GM19239 (cell line): ENCODE results near the gene ONECUT2.

Experiments used
- DNase-seq: peaks from one replicate; pipeline ENCODE4 v3.0.0; 2011; ENCODE audit warnings: low spot score; ENCODE audit not compliant: insufficient read length
- FAIRE-seq: peaks from 2 replicates; lab custom pipeline; 2011; peaks lifted over from hg19 to GRCh38; lab: Jason Lieb, UNC

ONECUT2 gene

GRCh38 chr18:57430079-57431001 lies 4.8 kb upstream of the ONECUT2 start:
- FAIRE-seq (no peak), DNase-seq (no peak)

GRCh38 chr18:57431002-57431382 lies 4.2 kb upstream of the ONECUT2 start:
- FAIRE-seq (no peak), DNase-seq (no peak)

GRCh38 chr18:57431467-57432080 lies 3.6 kb upstream of the ONECUT2 start:
- FAIRE-seq: no peak
- DNase-seq: no peak

- DNase-seq (no peak), FAIRE-seq (no peak)
Observed at GRCh38 chr18:57432140-57432539, 3.0 kb upstream of the ONECUT2 start.

GRCh38 chr18:57432751-57433400 lies 2.3 kb upstream of the ONECUT2 start:
- FAIRE-seq: no peak
- DNase-seq: no peak

- no peak for DNase-seq
- no peak for FAIRE-seq
Observed at GRCh38 chr18:57433482-57433881, 1.7 kb upstream of the ONECUT2 start.

GRCh38 chr18:57433934-57434535 lies 1.1 kb upstream of the ONECUT2 start:
- FAIRE-seq (no peak), DNase-seq (no peak)

GRCh38 chr18:57435846-57436190 lies 644 bp downstream of the ONECUT2 start:
- DNase-seq (no peak), FAIRE-seq (no peak)

- DNase-seq (no peak), FAIRE-seq (no peak)
Observed at GRCh38 chr18:57436191-57436964, 1.2 kb downstream of the ONECUT2 start.

GRCh38 chr18:57436965-57437333 lies 1.8 kb downstream of the ONECUT2 start:
- DNase-seq: no peak
- FAIRE-seq: no peak

- DNase-seq: no peak
- FAIRE-seq: no peak
Observed at GRCh38 chr18:57437402-57437765, 2.2 kb downstream of the ONECUT2 start.

- FAIRE-seq: peak; percentile 73
- no peak for DNase-seq
Observed at GRCh38 chr18:57437766-57438671, 2.8 kb downstream of the ONECUT2 start.

- FAIRE-seq: no peak
- no peak for DNase-seq
Observed at GRCh38 chr18:57438743-57439608, 3.8 kb downstream of the ONECUT2 start.

GRCh38 chr18:57439609-57439968 lies 4.4 kb downstream of the ONECUT2 start:
- DNase-seq: no peak

GRCh38 chr18:57439985-57440330 lies 4.8 kb downstream of the ONECUT2 start:
- DNase-seq (no peak), FAIRE-seq (no peak)

More at GRCh38 chr18:57439609-57439968, 4.4 kb downstream of the ONECUT2 start:
- no peak for FAIRE-seq

- no peak for DNase-seq
- FAIRE-seq: no peak
Observed at GRCh38 chr18:57440331-57441070, 5.3 kb downstream of the ONECUT2 start.

GRCh38 chr18:57441071-57441794 lies 6.1 kb downstream of the ONECUT2 start:
- FAIRE-seq: no peak
- DNase-seq: no peak
